ENCODE measurements around the gene ANKMY2. TPM values are rescaled to one million over a fixed set of nuclear protein-coding genes. Genes with fewer than 3 reads are reported as not detected.

Gene ANKMY2
- total RNA-seq, 1 experiment from 2014 or later: 22.9 TPM

GRCh38 chr7:16677978-16678494 is 32.5 kb upstream of the ANKMY2 start:
- TF ChIP-seq EZH2 (IDR thresholded peaks at IDR 0.05; ENCODE audit: low read depth) (no peak), CTCF (conservative IDR thresholded peaks at IDR 0.05) (no peak)
- Histone ChIP-seq H3K36me3 (ENCODE audit: low read depth) (peaks cover 74% of the 10 kb centered on the region), H3K9me2 (ENCODE audit: insufficient read depth) (no peaks in the 10 kb centered on the region), H3K4me3 (no peak overlapping the region), H3F3A (ENCODE audit: insufficient read depth, low read depth) (peaks cover 11% of the 10 kb centered on the region), H3K27ac (no peak overlapping the region), H3K4me2 (no peak overlapping the region), H3K9me3 (ENCODE audit: insufficient read depth, low read depth) (peaks cover 4% of the 10 kb centered on the region), H3K4me1 (replicated peaks; ENCODE audit: insufficient read depth) (peaks cover 14% of the 10 kb centered on the region; the same call in 1 of the 2 replicates), H2AFZ (no peak overlapping the region), H3K79me2 (ENCODE audit: low read depth) (peaks cover 16% of the 10 kb centered on the region; the same call in 1 of the 2 replicates), H4K20me1 (ENCODE audit: insufficient read depth) (no peaks in the 10 kb centered on the region), H3K27me3 (ENCODE audit: insufficient read depth, low read depth) (no peaks in the 10 kb centered on the region)
- BruUV-seq (replicated peaks): no TSS peak
- CTCF ChIA-PET: interaction anchor here (0.6 kb wide), 1 partner anchor 31 kb away, joined by 3 read pairs; no protein-coding TSS in a partner anchor
- POLR2A ChIA-PET (ENCODE audit: unreplicated experiment): no interaction called here
- intact Hi-C loops (cut with micrococcal nuclease; ENCODE audit: unreplicated experiment): no loop called here
- DNase-seq: no peak

- no peak for TF ChIP-seq CTCF (conservative IDR thresholded peaks at IDR 0.05)
- TF ChIP-seq EZH2 (IDR thresholded peaks at IDR 0.05; ENCODE audit: low read depth): no peak
- Histone ChIP-seq H3F3A (ENCODE audit: insufficient read depth, low read depth) (peaks cover 9% of the 10 kb centered on the region), H3K4me2 (no peak overlapping the region), H3K27ac (no peak overlapping the region), H2AFZ (no peak overlapping the region), H3K36me3 (ENCODE audit: low read depth) (peaks cover 72% of the 10 kb centered on the region), H3K9me2 (ENCODE audit: insufficient read depth) (no peaks in the 10 kb centered on the region), H3K4me3 (no peak overlapping the region), H3K27me3 (ENCODE audit: insufficient read depth, low read depth) (no peaks in the 10 kb centered on the region), H3K79me2 (ENCODE audit: low read depth) (peaks cover 44% of the 10 kb centered on the region), H3K4me1 (replicated peaks; ENCODE audit: insufficient read depth) (peaks cover 14% of the 10 kb centered on the region; the same call in 1 of the 2 replicates), H4K20me1 (ENCODE audit: insufficient read depth) (no peaks in the 10 kb centered on the region), H3K9me3 (ENCODE audit: insufficient read depth, low read depth) (peaks cover 4% of the 10 kb centered on the region)
- ChIA-PET POLR2A (ENCODE audit: unreplicated experiment) (no interaction called here), CTCF (no interaction called here)
- intact Hi-C loops (cut with micrococcal nuclease; ENCODE audit: unreplicated experiment): no loop called here
- no peak for DNase-seq
- BruUV-seq (replicated peaks): no TSS peak
These were observed 29.7 kb upstream of the ANKMY2 start for GRCh38 chr7:16675277-16675676.

GRCh38 chr7:16671811-16672210 is 26.3 kb upstream of the ANKMY2 start:
- Histone ChIP-seq H3K4me2 (no peak overlapping the region), H2AFZ (no peak overlapping the region), H3K9me2 (ENCODE audit: insufficient read depth) (no peaks in the 10 kb centered on the region), H3K4me3 (no peak overlapping the region), H3K36me3 (ENCODE audit: low read depth) (peaks cover 69% of the 10 kb centered on the region), H3K4me1 (replicated peaks; ENCODE audit: insufficient read depth) (peaks cover 33% of the 10 kb centered on the region), H3K27me3 (ENCODE audit: insufficient read depth, low read depth) (no peaks in the 10 kb centered on the region), H3K27ac (no peak overlapping the region), H4K20me1 (ENCODE audit: insufficient read depth) (no peaks in the 10 kb centered on the region), H3K79me2 (ENCODE audit: low read depth) (peaks cover 64% of the 10 kb centered on the region), H3F3A (ENCODE audit: insufficient read depth, low read depth) (peaks cover 27% of the 10 kb centered on the region), H3K9me3 (ENCODE audit: insufficient read depth, low read depth) (peaks cover 13% of the 10 kb centered on the region)
- no TSS peak for BruUV-seq (replicated peaks)
- TF ChIP-seq EZH2 (IDR thresholded peaks at IDR 0.05; ENCODE audit: low read depth) (no peak), CTCF (conservative IDR thresholded peaks at IDR 0.05) (no peak)
- POLR2A ChIA-PET (ENCODE audit: unreplicated experiment): no interaction called here
- CTCF ChIA-PET: no interaction called here
- no peak for DNase-seq
- intact Hi-C loops (cut with micrococcal nuclease; ENCODE audit: unreplicated experiment): no loop called here
